Measurements from ENCODE around the gene ATAD1. TPM values are rescaled to one million over a fixed set of nuclear protein-coding genes. Genes with fewer than 3 reads are reported as not detected.
"Not testable (repeated sequence)": the region's sequence is repeated elsewhere in the genome, so short reads cannot be mapped to it uniquely, and the experiment has no call there.

Gene ATAD1
- total RNA-seq: 10 to 100 TPM; 34.2 to 46.8 TPM

- ATAC-seq (peak; percentile 88), DNase-seq (peak; percentile 93)
- Mint-ChIP-seq H3K4me1 (peaks cover 30% of the 10 kb centered on the region), H3K9me3 (ENCODE audit: low read depth) (no peaks in the 10 kb centered on the region), H3K4me3 (peak within 1 kb of the TSS; percentile 89), H3K27me3 (no peaks in the 10 kb centered on the region), H3K36me3 (ENCODE audit: low read depth) (peaks cover 13% of the 10 kb centered on the region), H3K27ac (peak within 1 kb of the TSS; percentile 94)
- intact Hi-C loops (cut with DNase I, micrococcal nuclease): loop anchor here (1.0 to 5.0 kb wide), 7 partner anchors 44 to 1064 kb away; partner anchors contain the start of gene STAMBPL1 (in 1 of the 2)
- ChIA-PET CTCF (interaction anchor here (0.6 to 3.3 kb wide), 10 partner anchors 11 to 147 kb away, joined by 3 to 27 read pairs (median 3); partner anchors contain the start of genes KLLN and PTEN), POLR2A (interaction anchor here (0.6 to 2.4 kb wide), 6 partner anchors 10 to 1098 kb away, joined by 3 to 17 read pairs (median 6); partner anchors contain the start of genes KLLN and PTEN)
Observed at GRCh38 chr10:87817609-87818504, at the start of gene ATAD1. Gene ATAD1, minus strand, starts transcription at chr10:87818226. Its CDS starts 3,627 bp downstream, at chr10:87814599.

- POLR2A ChIA-PET: no interaction called here
- ATAC-seq (no peak), DNase-seq (no peak)
- H3K27ac Mint-ChIP-seq: no peak overlapping the region
- H3K27me3 Mint-ChIP-seq: no peaks in the 10 kb centered on the region
- H3K4me1 Mint-ChIP-seq: peaks cover 46% of the 10 kb centered on the region
- intact Hi-C loops (cut with DNase I, micrococcal nuclease): loop anchor here (2.0 to 10.0 kb wide), 3 partner anchors 197 to 1127 kb away; partner anchors contain the start of genes FAS (in 1 of the 2), GLUD1 (in 1 of the 2) and SHLD2 (in 1 of the 2)
- peak overlapping the region; percentile 91 for H3K4me3 Mint-ChIP-seq
- H3K9me3 Mint-ChIP-seq (ENCODE audit: low read depth): no peaks in the 10 kb centered on the region
- H3K36me3 Mint-ChIP-seq (ENCODE audit: low read depth): peaks cover 24% of the 10 kb centered on the region
- CTCF ChIA-PET: no interaction called here
Observed at GRCh38 chr10:87867453-87867852, 49.4 kb upstream of the ATAD1 start.

- ChIA-PET CTCF (interaction anchor here (0.6 to 1.5 kb wide), 5 partner anchors 8 to 825 kb away, joined by 3 to 5 read pairs (median 4); partner anchors contain the start of gene ATAD1), POLR2A (interaction anchor here (0.6 kb wide), 1 partner anchor 199 kb away, joined by 3 read pairs; no protein-coding TSS in a partner anchor)
- H3K9me3 Mint-ChIP-seq (ENCODE audit: low read depth): no peaks in the 10 kb centered on the region
- H3K4me3 Mint-ChIP-seq: peak overlapping the region; percentile 91
- intact Hi-C loops (cut with DNase I, micrococcal nuclease): loop anchor here (1.0 to 10.0 kb wide), 4 partner anchors 198 to 1128 kb away; partner anchors contain the start of genes FAS (in 1 of the 2), GLUD1 (in 1 of the 2) and SHLD2 (in 1 of the 2)
- peak overlapping the region; percentile 37 for H3K27ac Mint-ChIP-seq
- H3K36me3 Mint-ChIP-seq (ENCODE audit: low read depth): peaks cover 24% of the 10 kb centered on the region
- peaks cover 47% of the 10 kb centered on the region for H3K4me1 Mint-ChIP-seq
- no peak for ATAC-seq
- no peaks in the 10 kb centered on the region for H3K27me3 Mint-ChIP-seq
- DNase-seq: no peak
Observed at GRCh38 chr10:87866412-87866974, 48.5 kb upstream of the ATAD1 start.

GRCh38 chr10:87865241-87865881 is 47.3 kb upstream of the ATAD1 start:
- Mint-ChIP-seq H3K27ac (peak overlapping the region; percentile 88), H3K27me3 (no peaks in the 10 kb centered on the region), H3K4me1 (peaks cover 47% of the 10 kb centered on the region), H3K9me3 (ENCODE audit: low read depth) (no peaks in the 10 kb centered on the region), H3K36me3 (ENCODE audit: low read depth) (peaks cover 24% of the 10 kb centered on the region), H3K4me3 (peak overlapping the region; percentile 91)
- intact Hi-C loops (cut with DNase I, micrococcal nuclease): loop anchor here in 1 of 2 experiments (10.0 kb wide), 2 partner anchors 771 to 1129 kb away; partner anchors contain the start of genes FAS, GLUD1 and SHLD2
- DNase-seq (no peak), ATAC-seq (no peak)
- ChIA-PET CTCF (interaction anchor here (0.6 to 1.5 kb wide), 6 partner anchors 9 to 251 kb away, joined by 3 to 5 read pairs (median 4); partner anchors contain the start of gene ATAD1), POLR2A (interaction anchor here (1.3 kb wide), 1 partner anchor 226 kb away, joined by 6 read pairs; no protein-coding TSS in a partner anchor)

- no peak for ATAC-seq
- POLR2A ChIA-PET: no interaction called here
- no peaks in the 10 kb centered on the region for H3K9me3 Mint-ChIP-seq (ENCODE audit: low read depth)
Observed at GRCh38 chr10:87864496-87865059, 46.6 kb upstream of the ATAD1 start.

GRCh38 chr10:87863951-87864495 is 46.0 kb upstream of the ATAD1 start:
- POLR2A ChIA-PET: interaction anchor here (2.4 kb wide), 1 partner anchor 227 kb away, joined by 10 read pairs; no protein-coding TSS in a partner anchor
- peak; percentile 47 for DNase-seq
- not testable (repeated sequence) for H3K9me3 Mint-ChIP-seq (ENCODE audit: low read depth); ATAC-seq; H3K27me3 Mint-ChIP-seq
- Mint-ChIP-seq H3K36me3 (ENCODE audit: low read depth) (peaks cover 24% of the 10 kb centered on the region), H3K27ac (peak overlapping the region; percentile 88), H3K4me3 (peak overlapping the region; percentile 91), H3K4me1 (peaks cover 41% of the 10 kb centered on the region)
- intact Hi-C loops (cut with DNase I, micrococcal nuclease): loop anchor here (1.0 to 10.0 kb wide), 11 partner anchors 63 to 1131 kb away; partner anchors contain the start of genes FAS (in 1 of the 2), GLUD1 (in 1 of the 2) and SHLD2 (in 1 of the 2)
- CTCF ChIA-PET: interaction anchor here (1.1 kb wide), 1 partner anchor 28 kb away, joined by 3 read pairs; no protein-coding TSS in a partner anchor

More at GRCh38 chr10:87864496-87865059, 46.6 kb upstream of the ATAD1 start:
- Mint-ChIP-seq H3K4me3 (peak overlapping the region; percentile 91), H3K4me1 (peaks cover 45% of the 10 kb centered on the region), H3K27me3 (no peaks in the 10 kb centered on the region), H3K36me3 (ENCODE audit: low read depth) (peaks cover 24% of the 10 kb centered on the region), H3K27ac (peak overlapping the region; percentile 88)
- intact Hi-C loops (cut with DNase I, micrococcal nuclease): loop anchor here (5.0 to 10.0 kb wide), 5 partner anchors 63 to 1130 kb away; partner anchors contain the start of genes FAS (in 1 of the 2), GLUD1 (in 1 of the 2) and SHLD2 (in 1 of the 2)
- CTCF ChIA-PET: no interaction called here
- DNase-seq: no peak

GRCh38 chr10:87863053-87863943 is 45.3 kb upstream of the ATAD1 start, which contains the start of the genes KLLN and PTEN:
Gene KLLN, minus strand, starts transcription at chr10:87863533. Its CDS starts 1,046 bp downstream, at chr10:87862487.
Gene PTEN, plus strand, starts transcription at chr10:87863625. Its CDS starts 845 bp downstream, at chr10:87864470.
- intact Hi-C loops (cut with DNase I, micrococcal nuclease): loop anchor here (1.0 to 10.0 kb wide), 11 partner anchors 64 to 1132 kb away; partner anchors contain the start of genes FAS (in 1 of the 2), GLUD1 (in 1 of the 2) and SHLD2 (in 1 of the 2)
- Mint-ChIP-seq H3K36me3 (ENCODE audit: low read depth) (peaks cover 20% of the 10 kb centered on the region), H3K27me3 (no peaks in the 10 kb centered on the region), H3K4me1 (peaks cover 35% of the 10 kb centered on the region), H3K9me3 (ENCODE audit: low read depth) (no peaks in the 10 kb centered on the region), H3K4me3 (peak within 1 kb of the TSS; percentile 91), H3K27ac (peak within 1 kb of the TSS; percentile 92)
- ChIA-PET CTCF (interaction anchor here (0.6 to 1.8 kb wide), 4 partner anchors 29 to 251 kb away, joined by 3 to 12 read pairs (median 4); partner anchors contain the start of gene ATAD1), POLR2A (interaction anchor here (0.7 to 2.5 kb wide), 4 partner anchors 16 to 719 kb away, joined by 3 to 17 read pairs (median 6); partner anchors contain the start of gene ATAD1)
- ATAC-seq (peak; percentile 71), DNase-seq (peak; percentile 91)

- intact Hi-C loops (cut with DNase I, micrococcal nuclease): loop anchor here (1.0 to 10.0 kb wide), 15 partner anchors 44 to 1132 kb away; partner anchors contain the start of genes ATAD1 (in 2 of the 2), FAS (in 1 of the 2), GLUD1 (in 1 of the 2) and SHLD2 (in 1 of the 2)
- DNase-seq (peak; percentile 82), ATAC-seq (peak; percentile 47)
- CTCF ChIA-PET: interaction anchor here (0.8 to 1.8 kb wide), 9 partner anchors 44 to 702 kb away, joined by 3 to 12 read pairs (median 3); partner anchors contain the start of gene ATAD1
- Mint-ChIP-seq H3K4me1 (peaks cover 34% of the 10 kb centered on the region), H3K36me3 (ENCODE audit: low read depth) (peaks cover 20% of the 10 kb centered on the region), H3K9me3 (ENCODE audit: low read depth) (no peaks in the 10 kb centered on the region), H3K27me3 (no peaks in the 10 kb centered on the region), H3K27ac (peak overlapping the region; percentile 92), H3K4me3 (peak overlapping the region; percentile 91)
- POLR2A ChIA-PET: interaction anchor here (0.8 to 2.5 kb wide), 4 partner anchors 35 to 720 kb away, joined by 3 to 17 read pairs (median 6); partner anchors contain the start of gene ATAD1
Observed at GRCh38 chr10:87862679-87863052, 44.6 kb upstream of the ATAD1 start.

Measured in activated CD4-positive, alpha-beta T cell treated with anti-CD3 and anti-CD28 coated beads for 36 hours (primary cell).